GM12801 (cell line): ENCODE data around the gene GPI.

Experiments
- CTCF ChIP-seq: IDR thresholded peaks from one replicate; pipeline ENCODE4 v1.5.1; 2011; ENCODE audit warnings: control low read depth; ENCODE audit not compliant: insufficient read length; ENCODE audit errors: extremely low read depth

The GPI gene

GRCh38 chr19:34386645-34387445 lies 21.8 kb downstream of the GPI start:
- no peak for TF ChIP-seq CTCF

DNA sequence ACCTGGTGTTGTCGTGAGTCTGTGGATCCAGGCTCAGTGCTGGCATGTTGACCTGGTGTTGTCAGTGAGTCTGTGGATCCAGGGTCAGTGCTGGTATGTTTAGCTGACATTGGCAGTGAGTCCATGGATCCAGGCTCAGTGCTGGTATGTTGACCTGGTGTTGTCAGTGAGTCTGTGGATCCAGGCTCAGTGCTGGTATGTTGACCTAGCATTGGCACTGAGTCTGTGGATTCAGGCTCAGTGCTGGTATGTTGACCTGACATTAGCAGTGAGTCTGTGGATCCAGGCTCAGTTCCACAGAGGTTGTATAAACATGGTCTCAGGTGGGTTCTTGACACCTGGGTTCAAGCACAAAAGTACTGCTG lies 22.4 kb downstream of the GPI start:
- TF ChIP-seq CTCF = no peak

DNA sequence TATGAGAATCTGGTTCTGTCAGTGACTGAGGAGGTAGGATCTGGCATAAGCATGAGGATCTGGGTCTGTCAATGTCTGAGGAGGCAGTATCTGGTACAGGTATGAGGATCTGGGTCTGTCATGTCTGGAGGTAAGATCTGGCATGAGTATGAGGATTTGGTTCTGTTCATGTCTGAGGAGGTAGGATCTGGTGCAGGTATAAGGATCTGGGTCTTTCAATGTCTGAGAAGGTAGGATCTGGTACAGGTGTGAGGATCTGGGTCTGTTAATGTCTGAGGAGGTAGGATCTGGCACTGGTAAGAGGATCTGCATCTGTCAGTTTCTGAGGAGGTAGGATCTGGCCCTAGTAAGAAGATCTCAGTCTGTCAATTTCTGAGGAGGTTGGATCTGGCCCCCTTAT lies 26.8 kb downstream of the GPI start:
- no peak for TF ChIP-seq CTCF

DNA sequence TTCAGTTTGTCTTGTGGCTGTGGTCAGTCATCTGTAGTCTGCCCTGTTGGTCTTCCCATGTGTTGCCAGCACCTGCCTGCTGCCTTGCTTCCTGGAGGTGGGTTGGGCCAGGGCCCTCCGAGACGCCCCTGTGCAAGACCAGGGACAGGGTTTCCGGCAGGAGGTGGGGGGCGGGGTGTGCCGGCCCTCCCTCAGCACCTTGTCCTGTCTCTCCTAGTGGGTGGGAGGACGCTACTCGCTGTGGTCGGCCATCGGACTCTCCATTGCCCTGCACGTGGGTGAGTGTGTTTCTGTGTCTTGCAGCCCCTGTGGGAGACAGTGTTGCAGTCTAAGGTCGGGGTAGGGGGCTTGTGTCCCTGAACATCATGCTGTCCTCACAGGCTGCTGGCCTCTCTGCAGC lies 28.0 kb downstream of the GPI start:
- TF ChIP-seq CTCF = no peak

DNA sequence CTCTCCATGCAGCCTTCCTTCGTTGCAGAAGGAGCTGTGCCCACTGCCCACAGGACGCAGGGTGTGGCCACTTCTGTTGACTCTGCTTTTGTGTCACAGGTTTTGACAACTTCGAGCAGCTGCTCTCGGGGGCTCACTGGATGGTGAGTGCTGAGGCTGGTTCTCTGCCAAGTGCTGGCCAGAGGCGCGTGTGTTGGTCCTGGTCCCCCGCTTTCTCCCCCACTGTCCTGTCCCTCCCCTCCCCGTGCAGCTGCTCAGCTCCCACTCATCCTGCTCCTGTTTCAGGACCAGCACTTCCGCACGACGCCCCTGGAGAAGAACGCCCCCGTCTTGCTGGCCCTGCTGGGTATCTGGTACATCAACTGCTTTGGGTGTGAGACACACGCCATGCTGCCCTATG lies 28.6 kb downstream of the GPI start:
- TF ChIP-seq CTCF = no peak

- TF ChIP-seq CTCF = no peak
Observed at GRCh38 chr19:34397853-34398252, 32.9 kb downstream of the GPI start.

GRCh38 chr19:34399886-34400285 lies 34.9 kb downstream of the GPI start:
- no peak for TF ChIP-seq CTCF

DNA sequence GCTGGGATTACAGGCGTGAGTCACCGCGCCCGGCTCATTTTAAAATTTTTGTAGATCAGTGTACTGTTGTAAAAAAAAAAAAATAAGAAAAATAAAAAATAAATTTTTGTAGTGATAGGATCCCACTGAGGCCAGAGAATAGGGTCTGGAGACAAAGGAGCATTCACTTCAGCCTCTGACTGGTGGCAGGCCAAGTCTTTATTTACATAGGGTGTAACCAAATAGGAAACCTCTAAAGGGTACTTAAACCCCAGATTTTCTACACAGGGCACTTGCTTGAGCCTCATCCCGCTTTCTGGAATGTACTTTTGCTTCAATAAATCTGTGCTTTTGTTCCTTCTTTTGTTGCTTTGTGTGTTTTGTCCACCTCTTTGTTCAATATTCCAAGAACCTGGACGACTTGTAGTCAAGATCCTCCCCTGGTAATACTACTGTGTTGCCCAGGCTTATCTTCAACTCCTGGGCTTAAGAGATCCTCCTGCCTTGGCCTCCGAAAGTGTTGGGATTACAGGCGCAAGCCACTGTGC lies 37.1 kb downstream of the GPI start:
- TF ChIP-seq CTCF = no peak
